Subcutaneous adipose tissue (tissue), 4 donors: Measurements from ENCODE around the gene FSHR. TPM values are rescaled to one million over a fixed set of nuclear protein-coding genes. Genes with fewer than 3 reads are reported as not detected.

Experiments used
- CTCF ChIP-seq: fragments of 450-650 bp; IDR thresholded peaks from one replicate; pipeline ENCODE4 v1.5.1; 2016; ENCODE audit warnings: low read depth, mild to moderate bottlenecking, control low read depth, antibody characterized with exemption, moderate library complexity
- total RNA-seq, 4 donors: library from RNA; depleted of rRNA; stranded (reverse); fragments of >200 nt; gene quantifications; one replicate each; pipeline ENCODE4 v1.1.0, GENCODE V29; 2016

Gene FSHR
- total RNA-seq, 4 donors from 2014 or later = not detected

- TF ChIP-seq CTCF = no peak
Measured at GRCh38 chr2:49026706-49027105, 127.6 kb downstream of the FSHR start.

- TF ChIP-seq CTCF = no peak
Measured at GRCh38 chr2:49021271-49021670, 133.0 kb downstream of the FSHR start.

GRCh38 chr2:49005261-49005660, 149.1 kb downstream of the FSHR start:
- TF ChIP-seq CTCF = no peak

- no peak for TF ChIP-seq CTCF
Measured at GRCh38 chr2:49004036-49004626, 150.2 kb downstream of the FSHR start.

GRCh38 chr2:49003201-49003600, 151.1 kb downstream of the FSHR start:
- TF ChIP-seq CTCF = no peak

- TF ChIP-seq CTCF = no peak
Measured at GRCh38 chr2:49002750-49003149, 151.6 kb downstream of the FSHR start.

GRCh38 chr2:49000695-49001094, 153.6 kb downstream of the FSHR start:
- TF ChIP-seq CTCF = no peak
